H1 (cell line): Measurements from ENCODE around the gene INPP5E. TPM values are rescaled to one million over a fixed set of nuclear protein-coding genes. Genes with fewer than 3 reads are reported as not detected.

Source experiments
- CTCF ChIA-PET: fragments of 300-600 bp; sonication (Branson Sonifier 250); formaldehyde crosslinking; loops from one replicate; lab custom pipeline; 2021; ENCODE audit not compliant: partially characterized antibody; lab: Charles Lee
- POLR2A ChIA-PET: fragments of 300-600 bp; sonication (Branson Sonifier 250); formaldehyde crosslinking; loops from one replicate; lab custom pipeline; 2021; ENCODE audit warnings: inconsistent platforms; ENCODE audit not compliant: partially characterized antibody; lab: Charles Lee
- DNase-seq, 2 experiments: peaks; one replicate each; pipeline versions ENCODE4 v3.0.0 to v3.0.0-alpha.2; 2010 to 2022; ENCODE audit warnings: low spot score in 2 of 2, low read depth in 1 of 2, mixed read lengths in 1 of 2
- FAIRE-seq: peaks from 2 replicates; lab custom pipeline; 2011; peaks lifted over from hg19 to GRCh38; lab: Jason Lieb, UNC
- H2AFZ ChIP-seq: 2 replicates; pipeline ENCODE4 v1.8.1; 2012; ENCODE audit warnings: low read length, inconsistent platforms
- H2AK5ac ChIP-seq: 2 replicates; pipeline ENCODE4 v1.6.1; 2013; ENCODE audit warnings: low read depth, low read length
- H2BK120ac ChIP-seq: replicated peaks from 2 replicates; pipeline ENCODE3; 2013; ENCODE audit warnings: low read depth, low read length, inconsistent platforms
- H2BK12ac ChIP-seq: 2 replicates; pipeline ENCODE4 v1.6.1; 2013; ENCODE audit warnings: low read depth, low read length
- H2BK15ac ChIP-seq: 2 replicates; pipeline ENCODE4 v1.6.1; 2013; ENCODE audit warnings: low read length
- H2BK20ac ChIP-seq: 2 replicates; pipeline ENCODE4 v1.6.1; 2013; ENCODE audit warnings: low read length
- H2BK5ac ChIP-seq: 2 replicates; pipeline ENCODE4 v1.6.1; 2013; ENCODE audit warnings: low read depth, low read length
- H3K14ac ChIP-seq: 2 replicates; pipeline ENCODE4 v1.6.1; 2013; ENCODE audit warnings: inconsistent platforms; ENCODE audit not compliant: insufficient read length
- H3K18ac ChIP-seq: 2 replicates; pipeline ENCODE4 v1.6.1; 2013; ENCODE audit warnings: low read length; ENCODE audit errors: extremely low read depth
- H3K23ac ChIP-seq: 2 replicates; pipeline ENCODE4 v1.6.1; 2013; ENCODE audit warnings: inconsistent platforms; ENCODE audit not compliant: insufficient read length
- H3K23me2 ChIP-seq: 2 replicates; pipeline ENCODE4 v1.6.1; 2013; ENCODE audit warnings: low read depth, low read length
- H3K27ac ChIP-seq: 2 replicates; pipeline ENCODE4 v1.6.1; 2011; ENCODE audit warnings: low read depth, low read length, inconsistent platforms
- H3K27me3 ChIP-seq, 4 experiments: replicated peaks in 1 of 4; 1 replicate in 1 of 4; 2 replicates in 3 of 4; pipeline versions ENCODE4 v1.6.1 to v1.8.1; 2011 to 2013; ENCODE audit warnings: low read length in 3 of 4, mild to moderate bottlenecking in 3 of 4, inconsistent platforms in 2 of 4, mixed read lengths in 2 of 4, moderate library complexity in 1 of 4; ENCODE audit not compliant: control insufficient read depth in 3 of 4, insufficient read depth in 3 of 4; ENCODE audit errors: extremely low read depth in 1 of 4
- H3K36me3 ChIP-seq, 4 experiments: 2 replicates each; pipeline versions ENCODE4 v1.6.1 to v1.8.1; 2011 to 2013; ENCODE audit warnings: mild to moderate bottlenecking in 4 of 4, low read length in 3 of 4, moderate library complexity in 2 of 4, control low read depth in 1 of 4, inconsistent platforms in 1 of 4; ENCODE audit not compliant: insufficient read depth in 4 of 4, control insufficient read depth in 2 of 4
- H3K4ac ChIP-seq: replicated peaks from 2 replicates; pipeline ENCODE3; 2013; ENCODE audit warnings: low read length, low read depth, mixed read lengths, inconsistent platforms; ENCODE audit not compliant: insufficient read length
- H3K4me1 ChIP-seq, 4 experiments: replicated peaks in 1 of 4; 1 replicate in 1 of 4; 2 replicates in 3 of 4; pipeline versions ENCODE4 v1.6.1 to v1.8.1; 2011 to 2013; ENCODE audit warnings: low read length in 3 of 4, inconsistent platforms in 2 of 4, mixed read lengths in 1 of 4; ENCODE audit not compliant: insufficient read depth in 4 of 4, control insufficient read depth in 3 of 4
- H3K4me2 ChIP-seq, 2 experiments: 2 replicates each; pipeline versions ENCODE4 v1.6.1 to v1.8.1; 2011 to 2013; ENCODE audit warnings: low read depth in 2 of 2, low read length in 2 of 2, control low read depth in 1 of 2, inconsistent platforms in 1 of 2, mild to moderate bottlenecking in 1 of 2; ENCODE audit not compliant: insufficient read depth in 1 of 2
- H3K4me3 ChIP-seq, 4 experiments: fragments of 200-600, 300-600 bp in 1 of 4; sonication (generic), shearing (Covaris generic), sonication (Bioruptor Twin) in 1 of 4; 2 replicates each; pipeline versions ENCODE4 v1.5.1 to v1.8.1; 2011 to 2016; ENCODE audit warnings: low read length in 4 of 4, low read depth in 3 of 4, control low read depth in 2 of 4, inconsistent platforms in 2 of 4, mild to moderate bottlenecking in 2 of 4, mixed read lengths in 1 of 4, moderate library complexity in 1 of 4; ENCODE audit not compliant: insufficient read depth in 2 of 4; ENCODE audit errors: extremely low read depth in 1 of 4
- H3K56ac ChIP-seq: replicated peaks from 2 replicates; pipeline ENCODE3; 2013; ENCODE audit warnings: low read depth, mild to moderate bottlenecking, mixed read lengths, low read length, inconsistent platforms; ENCODE audit not compliant: insufficient read length
- H3K79me1 ChIP-seq: 2 replicates; pipeline ENCODE4 v1.6.1; 2013; ENCODE audit warnings: low read depth, low read length, control low read depth
- H3K79me2 ChIP-seq, 2 experiments: 2 replicates each; pipeline versions ENCODE4 v1.6.1 to v1.8.1; 2012 to 2013; ENCODE audit warnings: low read length in 2 of 2, mild to moderate bottlenecking in 2 of 2, inconsistent platforms in 1 of 2; ENCODE audit not compliant: insufficient read depth in 2 of 2, control insufficient read depth in 1 of 2
- H3K9ac ChIP-seq, 4 experiments: replicated peaks in 1 of 4; 1 replicate in 1 of 4; 2 replicates in 3 of 4; pipeline versions ENCODE4 v1.6.1 to v1.8.1; 2011 to 2013; ENCODE audit warnings: low read depth in 3 of 4, low read length in 3 of 4, control low read depth in 2 of 4, mild to moderate bottlenecking in 2 of 4, moderate library complexity in 2 of 4, inconsistent platforms in 1 of 4; ENCODE audit errors: extremely low read depth in 1 of 4
- H3K9me3 ChIP-seq, 2 experiments: 2 replicates each; pipeline versions ENCODE4 v1.6.1 to v1.8.1; 2012 to 2013; ENCODE audit warnings: mild to moderate bottlenecking in 2 of 2, moderate library complexity in 2 of 2, control low read depth in 1 of 2, inconsistent platforms in 1 of 2, low read depth in 1 of 2, low read length in 1 of 2, mixed read lengths in 1 of 2; ENCODE audit not compliant: insufficient read depth in 2 of 2
- H4K20me1 ChIP-seq, 2 experiments: replicated peaks in 1 of 2; 2 replicates each; pipeline versions ENCODE3 to v1.8.1; 2011 to 2013; ENCODE audit warnings: inconsistent platforms in 2 of 2, low read length in 2 of 2, mild to moderate bottlenecking in 1 of 2; ENCODE audit not compliant: insufficient read depth in 2 of 2, control insufficient read depth in 1 of 2
- H4K5ac ChIP-seq: 2 replicates; pipeline ENCODE4 v1.6.1; 2013; ENCODE audit warnings: low read length, low read depth, mixed read lengths, inconsistent platforms; ENCODE audit not compliant: insufficient read length
- H4K8ac ChIP-seq: 2 replicates; pipeline ENCODE4 v1.8.0; 2013; ENCODE audit warnings: mild to moderate bottlenecking, moderate library complexity, low read length, inconsistent platforms; ENCODE audit not compliant: insufficient read depth; ENCODE audit errors: extremely low read depth
- H4K91ac ChIP-seq: replicated peaks from 2 replicates; pipeline ENCODE3; 2013; ENCODE audit warnings: low read length, mixed read lengths, inconsistent platforms; ENCODE audit not compliant: insufficient read length
- BCL11A ChIP-seq, 2 experiments: IDR thresholded peaks; one replicate each; pipeline ENCODE4 v1.6.1; 2011; ENCODE audit warnings: low read depth in 2 of 2, low read length in 2 of 2, mild to moderate bottlenecking in 2 of 2
- CHD2 ChIP-seq: IDR thresholded peaks from 2 replicates; pipeline ENCODE4 v1.6.1; 2012; ENCODE audit warnings: low read length, improper control_type of control experiment
- KDM5A ChIP-seq: fragments of 200-600 bp; IDR thresholded peaks from 2 replicates; pipeline ENCODE4 v1.7.1; 2012; ENCODE audit warnings: mild to moderate bottlenecking, low read length, inconsistent platforms, mixed read lengths
- RAD21 ChIP-seq, 2 experiments: IDR thresholded peaks in 1 of 2; conservative IDR thresholded peaks in 1 of 2; 2 replicates each; pipeline ENCODE4 v1.6.1; 2011; ENCODE audit warnings: low read depth in 2 of 2, low read length in 2 of 2, improper control_type of control experiment in 1 of 2, inconsistent platforms in 1 of 2, mild to moderate bottlenecking in 1 of 2, moderate library complexity in 1 of 2
- RFX5 ChIP-seq: IDR thresholded peaks from 2 replicates; pipeline ENCODE4 v1.6.1; 2011; ENCODE audit warnings: low read depth, low read length, improper control_type of control experiment, borderline replicate concordance
- RNF2 ChIP-seq: fragments of 200-900, 300-1000 bp; sonication (generic); IDR thresholded peaks from 2 replicates; pipeline ENCODE4 v1.7.1; 2016; ENCODE audit warnings: borderline replicate concordance, low read depth, mild to moderate bottlenecking, antibody characterized with exemption, low read length; ENCODE audit not compliant: poor library complexity, severe bottlenecking; ENCODE audit errors: missing control alignments
- SUZ12 ChIP-seq: fragments of 200-600 bp; sonication (generic); IDR thresholded peaks from 2 replicates; pipeline ENCODE4 v1.6.1; 2012; ENCODE audit warnings: mild to moderate bottlenecking, inconsistent platforms, low read length, moderate library complexity, mixed read lengths
- TAF1 ChIP-seq: IDR thresholded peaks from 2 replicates; pipeline ENCODE4 v1.6.1; 2011; ENCODE audit warnings: mild to moderate bottlenecking, low read depth, low read length
- YY1 ChIP-seq: IDR thresholded peaks from 2 replicates; pipeline ENCODE4 v1.6.1; 2011; ENCODE audit warnings: low read depth, mild to moderate bottlenecking, low read length
- ZNF274 ChIP-seq: IDR thresholded peaks from 2 replicates; pipeline ENCODE4 v1.7.0; 2012; ENCODE audit warnings: low read length, borderline replicate concordance; ENCODE audit errors: extremely low read depth
- WGBS, 2 experiments: shearing (Covaris generic) in 1 of 2; methylation state at CpG; one replicate each; pipeline versions ENCODE4 v1.1.6 to v1.1.7; 2013 to 2015; ENCODE audit warnings: low lambda C conversion rate in 2 of 2, mixed read lengths in 2 of 2, inconsistent platforms in 1 of 2, low coverage in 1 of 2, missing lambda C conversion rate in 1 of 2; ENCODE audit not compliant: insufficient replicate concordance in 2 of 2, insufficient coverage in 1 of 2, insufficient read length in 1 of 2; ENCODE audit errors: extremely low coverage in 1 of 2, missing lambda C conversion rate in 1 of 2; 5-methylcytosine and 5-hydroxymethylcytosine counted together
- polyA plus RNA-seq, 7 experiments: library from polyadenylated mRNA; depleted of rRNA in 3 of 7; stranded (reverse) in 5 of 7; unstranded in 2 of 7; fragments of >200 nt in 5 of 7; fragments of 200-250 nt in 2 of 7; gene quantifications; 1 replicate in 5 of 7; 2 replicates in 1 of 7; 4 replicates in 1 of 7; pipeline versions ENCODE4 v1.2.1 to v1.2.3, GENCODE V29; 2011 to 2013; ENCODE audit warnings: missing spikeins in 2 of 7, mixed read lengths in 2 of 7
- total RNA-seq: library from RNA; stranded (reverse); fragmentation: NEBNext Ultra II Directional; extraction: Animal tissue kit (Norgen Biotek cat#: 25700); gene quantifications from 2 replicates; pipeline ENCODE4 v1.2.1, GENCODE V29; 2021
- TF ChIP-seq, protein P1 (sequence below), 3 experiments: IDR thresholded peaks; 1 replicate in 2 of 3; 2 replicates in 1 of 3; pipeline versions ENCODE4 v1.5.1 to v1.6.1; 2011; ENCODE audit warnings: low read length in 3 of 3, mild to moderate bottlenecking in 3 of 3, inconsistent platforms in 2 of 3, low read depth in 1 of 3, moderate library complexity in 1 of 3; ENCODE audit not compliant: insufficient read depth in 1 of 3; ENCODE audit errors: control extremely low read depth in 1 of 3

The INPP5E gene
- total and polyA plus RNA-seq, 2 of the 8 experiments (the other 6 are each of a cell fraction or from before 2014, with no cell fraction given), result 8.7 to 11.3 TPM

DNA sequence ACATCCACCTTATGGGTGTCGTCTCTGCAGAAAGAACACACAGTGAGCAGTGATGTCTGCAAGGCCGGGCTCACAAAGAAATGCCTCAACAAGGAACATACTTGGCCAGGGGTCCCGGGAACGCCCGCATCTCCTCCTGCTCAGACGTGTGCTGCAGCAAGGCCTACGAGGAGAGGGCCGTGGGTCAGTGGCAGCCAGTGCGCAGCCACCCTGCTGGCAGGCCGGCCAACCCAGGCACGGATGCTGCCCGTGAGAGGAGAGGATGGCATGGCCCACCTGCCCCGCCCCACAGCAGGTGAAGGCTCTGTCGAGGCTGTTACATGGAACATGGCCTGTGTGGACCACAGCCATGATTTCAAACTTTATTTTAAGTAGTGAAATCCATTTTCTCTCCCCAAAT, 23.9 kb upstream of the INPP5E start:
- no peak overlapping the region for H4K91ac ChIP-seq
- ChIA-PET POLR2A (interaction anchor here (1.2 to 1.3 kb wide), 2 partner anchors 12 to 86 kb away, joined by 3 read pairs; no protein-coding TSS in a partner anchor), CTCF (interaction anchor here (0.8 to 1.8 kb wide), 4 partner anchors 7 to 66 kb away, joined by 3 to 8 read pairs (median 4); no protein-coding TSS in a partner anchor)
- no peaks in the 10 kb centered on the region for H3K9me3 ChIP-seq
- H3K56ac ChIP-seq, result no peak overlapping the region
- no peak overlapping the region for H3K9ac ChIP-seq
- H3K4me1 ChIP-seq, result no peaks in the 10 kb centered on the region
- H3K4ac ChIP-seq, result no peak overlapping the region
- FAIRE-seq (no peak), DNase-seq (no peak)
- H3K23ac ChIP-seq, result no peak overlapping the region
- H2BK12ac ChIP-seq, result no peak overlapping the region
- H3K79me1 ChIP-seq, result no peaks in the 10 kb centered on the region; the same call in 1 of the 2 replicates
- no peak overlapping the region for H2BK120ac ChIP-seq
- no peak overlapping the region for H4K8ac ChIP-seq
- no peak overlapping the region for H2BK20ac ChIP-seq
- no peak overlapping the region for H2BK5ac ChIP-seq
- H3K14ac ChIP-seq, result no peak overlapping the region
- H2AFZ ChIP-seq, result no peak overlapping the region
- no peaks in the 10 kb centered on the region for H3K27me3 ChIP-seq
- H4K20me1 ChIP-seq, result peaks cover 12 to 20% of the 10 kb centered on the region in 2 experiments
- no peak overlapping the region for H3K18ac ChIP-seq
- H4K5ac ChIP-seq, result no peak overlapping the region
- WGBS, 2 experiments, result 82% methylated on average over 12 of the region's 14 CpGs; no CpG with 5 or more reads in 1 of the 2 experiments
- H3K4me3 ChIP-seq, result no peak overlapping the region
- H3K4me2 ChIP-seq, result no peak overlapping the region
- no peaks in the 10 kb centered on the region for H3K23me2 ChIP-seq
- no peak overlapping the region for H2BK15ac ChIP-seq
- H3K27ac ChIP-seq, result no peak overlapping the region
- no peak overlapping the region for H2AK5ac ChIP-seq
- no peaks in the 10 kb centered on the region for H3K79me2 ChIP-seq
- peaks cover 39 to 85% (median 74%) of the 10 kb centered on the region in 4 experiments for H3K36me3 ChIP-seq
- TF ChIP-seq RFX5, result no peak
- no peak for TF ChIP-seq KDM5A
- TF ChIP-seq SUZ12, result no peak
- TF ChIP-seq ZNF274, result no peak
- TF ChIP-seq, protein P1, sequence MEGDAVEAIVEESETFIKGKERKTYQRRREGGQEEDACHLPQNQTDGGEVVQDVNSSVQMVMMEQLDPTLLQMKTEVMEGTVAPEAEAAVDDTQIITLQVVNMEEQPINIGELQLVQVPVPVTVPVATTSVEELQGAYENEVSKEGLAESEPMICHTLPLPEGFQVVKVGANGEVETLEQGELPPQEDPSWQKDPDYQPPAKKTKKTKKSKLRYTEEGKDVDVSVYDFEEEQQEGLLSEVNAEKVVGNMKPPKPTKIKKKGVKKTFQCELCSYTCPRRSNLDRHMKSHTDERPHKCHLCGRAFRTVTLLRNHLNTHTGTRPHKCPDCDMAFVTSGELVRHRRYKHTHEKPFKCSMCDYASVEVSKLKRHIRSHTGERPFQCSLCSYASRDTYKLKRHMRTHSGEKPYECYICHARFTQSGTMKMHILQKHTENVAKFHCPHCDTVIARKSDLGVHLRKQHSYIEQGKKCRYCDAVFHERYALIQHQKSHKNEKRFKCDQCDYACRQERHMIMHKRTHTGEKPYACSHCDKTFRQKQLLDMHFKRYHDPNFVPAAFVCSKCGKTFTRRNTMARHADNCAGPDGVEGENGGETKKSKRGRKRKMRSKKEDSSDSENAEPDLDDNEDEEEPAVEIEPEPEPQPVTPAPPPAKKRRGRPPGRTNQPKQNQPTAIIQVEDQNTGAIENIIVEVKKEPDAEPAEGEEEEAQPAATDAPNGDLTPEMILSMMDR (IDR thresholded peaks at IDR 0.05; ENCODE audit: control extremely low read depth in 1 of 3, insufficient read depth in 1 of 3, low read depth in 1 of 3, low read length in 3 of 3), result no peak
- TF ChIP-seq BCL11A (IDR thresholded peaks at IDR 0.05; ENCODE audit: low read depth in 2 of 2, low read length in 2 of 2), result no peak
- no peak for TF ChIP-seq YY1
- no peak for TF ChIP-seq TAF1
- no peak for TF ChIP-seq CHD2
- no peak for TF ChIP-seq RNF2
- TF ChIP-seq RAD21 (IDR thresholded peaks at IDR 0.05 in 1 of 2, conservative IDR thresholded peaks at IDR 0.05 in 1 of 2; ENCODE audit: low read depth in 2 of 2, low read length in 2 of 2), result no peak
